NCI-H748 (cell line): ENCODE measurements around the gene CIAO3.
"Not testable (repeated sequence)": the region's sequence is repeated elsewhere in the genome, so short reads cannot be mapped to it uniquely, and the experiment has no call there.

ENCODE experiments used
- DNase-seq: peaks from one replicate; lab custom pipeline; 2025; ENCODE audit not compliant: unreplicated experiment; lab: John Stamatoyannopoulos, UW

Gene CIAO3

GRCh38 chr16:760545-761343 lies 19.9 kb upstream of the CIAO3 start, which contains the start of gene MSLN:
Gene MSLN, plus strand, starts transcription at chr16:760734. Its CDS starts 1,947 bp downstream, at chr16:762681.
- no peak for DNase-seq

- DNase-seq = no peak
These were observed 19.3 kb upstream of the CIAO3 start for GRCh38 chr16:760065-760464.

GRCh38 chr16:759110-759910 lies 18.5 kb upstream of the CIAO3 start:
- no peak for DNase-seq

GRCh38 chr16:756428-756827 lies 15.6 kb upstream of the CIAO3 start:
- DNase-seq = no peak

GRCh38 chr16:754656-755055 lies 13.9 kb upstream of the CIAO3 start:
- no peak for DNase-seq

GRCh38 chr16:754121-754607 lies 13.4 kb upstream of the CIAO3 start:
- DNase-seq = not testable (repeated sequence)

- no peak for DNase-seq
These were observed 11.2 kb upstream of the CIAO3 start for GRCh38 chr16:752007-752312.

- DNase-seq = no peak
These were observed 10.6 kb upstream of the CIAO3 start for GRCh38 chr16:751152-752006.

- no peak for DNase-seq
These were observed 9.7 kb upstream of the CIAO3 start for GRCh38 chr16:750485-750884.

- no peak for DNase-seq
These were observed 8.2 kb upstream of the CIAO3 start for GRCh38 chr16:749010-749409.

- peak; percentile 45 for DNase-seq
These were observed 7.4 kb upstream of the CIAO3 start for GRCh38 chr16:747978-748746.

- no peak for DNase-seq
These were observed 5.8 kb upstream of the CIAO3 start for GRCh38 chr16:746637-747036.

- peak; percentile 43 for DNase-seq
These were observed 4.9 kb upstream of the CIAO3 start for GRCh38 chr16:745739-746138.

- DNase-seq = no peak
These were observed 3.1 kb upstream of the CIAO3 start for GRCh38 chr16:743794-744500.

- not testable (repeated sequence) for DNase-seq
These were observed 2.1 kb upstream of the CIAO3 start for GRCh38 chr16:742894-743293.

- DNase-seq = no peak
These were observed 1.3 kb upstream of the CIAO3 start for GRCh38 chr16:741986-742629.

GRCh38 chr16:740459-740763 lies 386 bp downstream of the CIAO3 start:
- DNase-seq = no peak

- DNase-seq = no peak
These were observed 988 bp downstream of the CIAO3 start for GRCh38 chr16:739560-740458.
